NCI-H446 (cell line): ENCODE data around the gene DUXA.

Source experiments
- DNase-seq, 2 experiments: peaks; one replicate each; lab custom pipeline; 2025; lab: John Stamatoyannopoulos, UW

DUXA gene

GRCh38 chr19:57105976-57106721 lies 61.1 kb downstream of the DUXA start:
- DNase-seq = no peak
